ENCODE results near the gene KDM3B.
"Not testable (repeated sequence)": the region's sequence is repeated elsewhere in the genome, so short reads cannot be mapped to it uniquely, and the experiment has no call there.

Gene KDM3B

DNA sequence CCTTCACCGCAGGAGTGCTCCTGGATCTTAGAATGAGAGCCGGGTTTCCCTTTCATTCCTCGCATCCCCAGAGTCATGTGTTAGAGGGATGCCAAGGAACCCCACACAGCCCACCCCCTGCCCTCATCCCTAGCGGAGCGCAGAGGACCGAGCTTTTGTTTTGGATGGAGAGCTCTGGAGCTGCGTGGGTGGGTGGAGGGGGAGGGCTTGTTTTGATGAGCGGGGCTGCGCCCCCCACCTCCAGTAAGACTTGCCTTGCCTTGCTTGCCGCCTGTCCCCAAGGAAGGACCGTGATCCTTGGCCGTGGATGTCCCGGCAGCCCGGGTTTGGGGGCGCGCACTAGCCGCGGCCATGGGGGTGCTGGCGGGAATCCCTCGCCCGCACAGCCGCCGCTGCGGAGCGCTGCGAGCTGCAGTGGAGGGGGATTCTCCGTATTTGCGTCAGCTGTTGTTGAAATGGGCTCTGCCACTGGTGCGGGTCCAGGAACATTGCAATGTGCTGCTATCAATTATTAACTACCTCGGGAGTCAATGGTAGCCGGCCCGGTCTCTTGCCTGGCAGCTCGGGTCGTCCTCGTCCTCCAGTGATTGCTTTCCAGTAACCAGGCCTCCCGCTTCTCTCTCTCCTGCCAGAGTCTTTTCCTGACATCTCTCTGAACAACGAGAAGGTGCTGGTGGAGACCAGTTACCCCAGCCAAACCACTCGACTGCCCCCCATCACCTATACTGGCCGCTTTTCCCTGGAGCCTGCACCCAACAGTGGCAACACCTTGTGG lies 113.8 kb downstream of the KDM3B start:
- no peak for DNase-seq (ENCODE audit: low read depth, low spot score)

GRCh38 chr5:138466900-138467710 lies 114.6 kb downstream of the KDM3B start:
- DNase-seq (ENCODE audit: low read depth, low spot score), result no peak

- DNase-seq (ENCODE audit: low read depth, low spot score), result no peak
Observed at GRCh38 chr5:138467711-138468132, 115.2 kb downstream of the KDM3B start.

- no peak for DNase-seq (ENCODE audit: low read depth, low spot score)
Observed at GRCh38 chr5:138468133-138468965, 115.9 kb downstream of the KDM3B start.

- no peak for DNase-seq (ENCODE audit: low read depth, low spot score)
Observed at GRCh38 chr5:138468966-138469539, 116.6 kb downstream of the KDM3B start.

DNA sequence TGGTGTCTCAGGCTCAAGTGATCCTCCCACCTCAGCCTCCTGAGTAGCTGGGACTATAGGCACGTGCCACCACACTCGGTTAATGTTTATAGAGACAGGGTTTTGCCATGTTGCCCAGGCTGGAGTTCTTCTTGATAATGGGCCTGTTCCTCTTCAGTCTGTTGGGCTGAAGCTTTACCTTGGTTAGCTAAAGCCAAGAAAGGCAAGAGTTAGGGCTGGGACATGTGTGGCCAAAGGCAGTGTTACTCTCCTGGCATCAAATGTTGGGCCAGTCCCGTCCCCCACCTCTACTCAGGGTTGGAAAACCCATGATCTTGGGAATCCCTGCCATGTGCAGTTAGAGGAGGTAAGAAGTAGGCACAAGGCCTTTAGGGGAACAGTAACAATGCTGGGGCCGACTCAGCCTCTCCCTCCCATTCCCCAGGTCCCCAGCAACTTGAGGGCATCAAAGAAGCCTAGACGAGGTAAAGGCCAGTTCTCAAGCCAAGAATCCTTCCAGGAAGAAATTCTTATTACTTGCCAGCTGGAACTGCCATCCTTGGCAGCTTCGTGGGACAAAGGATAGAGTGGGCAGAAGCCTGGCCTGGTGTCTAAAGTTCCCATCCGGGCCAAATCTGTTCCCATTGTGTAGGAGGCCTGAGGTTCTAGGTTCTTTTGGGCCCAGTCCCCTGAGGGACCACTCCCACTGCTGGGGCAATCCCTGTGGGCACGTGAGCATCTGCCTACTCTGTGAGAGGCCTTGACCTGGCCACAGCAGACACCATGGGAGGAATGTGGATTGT lies 117.2 kb downstream of the KDM3B start:
- no peak for DNase-seq (ENCODE audit: low read depth, low spot score)

GRCh38 chr5:138470322-138471051 lies 118.0 kb downstream of the KDM3B start:
- no peak for DNase-seq (ENCODE audit: low read depth, low spot score)

GRCh38 chr5:138471052-138471361 lies 118.5 kb downstream of the KDM3B start:
- DNase-seq (ENCODE audit: low read depth, low spot score), result no peak

DNA sequence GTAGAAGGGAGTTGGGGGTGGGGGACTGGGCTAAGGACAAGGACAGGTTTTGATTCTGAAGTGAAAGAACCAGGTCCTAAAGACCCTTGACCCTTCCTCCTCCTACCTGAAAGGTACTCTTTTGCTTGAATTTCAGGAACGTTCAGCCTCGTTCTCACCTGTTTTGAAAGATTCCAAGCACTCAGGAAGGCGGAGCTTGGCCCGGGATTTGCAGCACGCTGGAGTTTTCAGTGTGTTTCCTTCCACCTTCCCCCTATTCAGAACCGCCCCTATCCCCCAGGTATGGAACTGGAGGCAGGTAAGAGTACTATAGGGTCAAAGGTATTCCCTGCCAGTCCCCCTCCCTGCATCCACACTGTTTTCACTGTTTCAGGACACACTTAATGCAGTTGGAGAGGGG lies 119.9 kb downstream of the KDM3B start:
- no peak for DNase-seq (ENCODE audit: low read depth, low spot score)

- DNase-seq (ENCODE audit: low read depth, low spot score), result not testable (repeated sequence)
Observed at GRCh38 chr5:138473151-138473550, 120.7 kb downstream of the KDM3B start.

- no peak for DNase-seq (ENCODE audit: low read depth, low spot score)
Observed at GRCh38 chr5:138476918-138477317, 124.4 kb downstream of the KDM3B start.

GRCh38 chr5:138482638-138483037 lies 130.2 kb downstream of the KDM3B start:
- DNase-seq (ENCODE audit: low read depth, low spot score), result no peak
